ENCODE measurements around the gene CORO2A. TPM values are rescaled to one million over a fixed set of nuclear protein-coding genes. Genes with fewer than 3 reads are reported as not detected.

The CORO2A gene
- total and polyA plus RNA-seq, 3 donors from 2014 or later = 28.0 to 50.5 (median 46.3) TPM

GRCh38 chr9:98096091-98096490 lies 96.3 kb downstream of the CORO2A start:
- no peak overlapping the region for H3K4me3 ChIP-seq
- no peaks in the 10 kb centered on the region for H3K4me1 ChIP-seq
- H3K9me3 ChIP-seq = no peaks in the 10 kb centered on the region
- no peaks in the 10 kb centered on the region for H3K27me3 ChIP-seq
- no peak for DNase-seq
- TF ChIP-seq CTCF (IDR thresholded peaks at IDR 0.05) = no peak
- TF ChIP-seq POLR2A (IDR thresholded peaks at IDR 0.05) = no peak
- no peak overlapping the region for H3K27ac ChIP-seq
- intact Hi-C loops (cut with DNase I; ENCODE audit: low total_unique reads) = no loop called here
- H3K36me3 ChIP-seq (ENCODE audit: low read depth, missing control alignments) = no peaks in the 10 kb centered on the region
- 96% methylated on average over 5 of the region's 5 CpGs for WGBS, 2 donors

- WGBS, 2 donors = 93 to 100% methylated on average over 4 to 7 of the region's 7 CpGs
- TF ChIP-seq CTCF (IDR thresholded peaks at IDR 0.05) (no peak), POLR2A (IDR thresholded peaks at IDR 0.05) (no peak)
- H3K27me3 ChIP-seq = no peaks in the 10 kb centered on the region
- no peak for DNase-seq
- no peaks in the 10 kb centered on the region for H3K36me3 ChIP-seq (ENCODE audit: low read depth, missing control alignments)
- H3K4me3 ChIP-seq = no peak overlapping the region
- H3K4me1 ChIP-seq = no peaks in the 10 kb centered on the region
- intact Hi-C loops (cut with DNase I; ENCODE audit: low total_unique reads) = no loop called here
- no peaks in the 10 kb centered on the region for H3K9me3 ChIP-seq
- no peak overlapping the region for H3K27ac ChIP-seq
Observed at GRCh38 chr9:98095401-98095800, 97.0 kb downstream of the CORO2A start.

- TF ChIP-seq POLR2A (IDR thresholded peaks at IDR 0.05) (no peak), CTCF (IDR thresholded peaks at IDR 0.05) (no peak)
- Histone ChIP-seq H3K27me3 (no peaks in the 10 kb centered on the region), H3K4me1 (no peaks in the 10 kb centered on the region), H3K27ac (no peak overlapping the region), H3K4me3 (no peak overlapping the region), H3K36me3 (ENCODE audit: low read depth, missing control alignments) (no peaks in the 10 kb centered on the region), H3K9me3 (no peaks in the 10 kb centered on the region)
- intact Hi-C loops (cut with DNase I; ENCODE audit: low total_unique reads) = no loop called here
- 92 to 94% methylated on average over 13 to 16 of the region's 16 CpGs for WGBS, 2 donors
- DNase-seq = no peak
Observed at GRCh38 chr9:98094851-98095250, 97.6 kb downstream of the CORO2A start.

- DNase-seq = no peak
- no peak overlapping the region for H3K27ac ChIP-seq
- no peaks in the 10 kb centered on the region for H3K36me3 ChIP-seq (ENCODE audit: low read depth, missing control alignments)
- TF ChIP-seq POLR2A (IDR thresholded peaks at IDR 0.05) = no peak
- no peak for TF ChIP-seq CTCF (IDR thresholded peaks at IDR 0.05)
- intact Hi-C loops (cut with DNase I; ENCODE audit: low total_unique reads) = no loop called here
- no peaks in the 10 kb centered on the region for H3K27me3 ChIP-seq
- 89 to 91% methylated on average over 4 of the region's 4 CpGs for WGBS, 2 donors
- H3K9me3 ChIP-seq = no peaks in the 10 kb centered on the region
- H3K4me1 ChIP-seq = no peaks in the 10 kb centered on the region
- no peak overlapping the region for H3K4me3 ChIP-seq
Observed at GRCh38 chr9:98094316-98094715, 98.1 kb downstream of the CORO2A start.

- WGBS, 2 donors = 53 to 70% methylated on average over 11 of the region's 11 CpGs
- H3K27ac ChIP-seq = no peak overlapping the region
- no peak overlapping the region for H3K4me3 ChIP-seq
- H3K4me1 ChIP-seq = no peaks in the 10 kb centered on the region
- no peaks in the 10 kb centered on the region for H3K9me3 ChIP-seq
- intact Hi-C loops (cut with DNase I; ENCODE audit: low total_unique reads) = no loop called here
- H3K27me3 ChIP-seq = no peaks in the 10 kb centered on the region
- no peaks in the 10 kb centered on the region for H3K36me3 ChIP-seq (ENCODE audit: low read depth, missing control alignments)
- TF ChIP-seq POLR2A (IDR thresholded peaks at IDR 0.05) (no peak), CTCF (IDR thresholded peaks at IDR 0.05) (no peak)
- DNase-seq = no peak
Observed at GRCh38 chr9:98092613-98092931, 99.9 kb downstream of the CORO2A start.
